ENCODE data around the gene MICALL1.

The MICALL1 gene

GRCh38 chr22:37892566-37893335 lies 13.3 kb upstream of the MICALL1 start:
- H3K4me3 ChIP-seq (replicated peaks; ENCODE audit: insufficient read depth, low read length) = no peak overlapping the region
- no peaks in the 10 kb centered on the region for H3K27me3 ChIP-seq (ENCODE audit: insufficient read depth, poor library complexity, severe bottlenecking)
- no peak for DNase-seq (ENCODE audit: low read depth in 1 of 2, low spot score in 1 of 2)
- no peak overlapping the region for H3K27ac ChIP-seq (replicated peaks)
- TF ChIP-seq SPI1 (IDR thresholded peaks at IDR 0.05; ENCODE audit: borderline replicate concordance, low read depth) (no peak), CTCF (IDR thresholded peaks at IDR 0.05; ENCODE audit: insufficient read depth, low read length) (no peak), GABPA (IDR thresholded peaks at IDR 0.05; ENCODE audit: low read depth) (no peak), POLR2AphosphoS5 (IDR thresholded peaks at IDR 0.05; ENCODE audit: low read depth) (no peak)

- Histone ChIP-seq H3K4me3 (replicated peaks; ENCODE audit: insufficient read depth, low read length) (no peak overlapping the region), H3K27ac (replicated peaks) (no peak overlapping the region), H3K27me3 (ENCODE audit: insufficient read depth, poor library complexity, severe bottlenecking) (no peaks in the 10 kb centered on the region)
- TF ChIP-seq CTCF (IDR thresholded peaks at IDR 0.05; ENCODE audit: insufficient read depth, low read length) = no peak
- TF ChIP-seq POLR2AphosphoS5 (IDR thresholded peaks at IDR 0.05; ENCODE audit: low read depth) = 0 out of 2 replicates have a peak, but pooled peaks have one; percentile 20
- no peak for TF ChIP-seq REST (IDR thresholded peaks at IDR 0.05; ENCODE audit: insufficient replicate concordance, low read depth)
- TF ChIP-seq GABPA (IDR thresholded peaks at IDR 0.05; ENCODE audit: low read depth) = no peak
- no peak for TF ChIP-seq SPI1 (IDR thresholded peaks at IDR 0.05; ENCODE audit: borderline replicate concordance, low read depth)
- no peak for DNase-seq (ENCODE audit: low read depth in 1 of 2, low spot score in 1 of 2)
Observed at GRCh38 chr22:37893583-37893983, 12.5 kb upstream of the MICALL1 start.

GRCh38 chr22:37894939-37895670 lies 11.0 kb upstream of the MICALL1 start:
- DNase-seq (ENCODE audit: low read depth in 1 of 2, low spot score in 1 of 2) = no peak
- no peak overlapping the region for H3K4me3 ChIP-seq (replicated peaks; ENCODE audit: insufficient read depth, low read length)
- H3K27ac ChIP-seq (replicated peaks) = no peak overlapping the region
- TF ChIP-seq REST (IDR thresholded peaks at IDR 0.05; ENCODE audit: insufficient replicate concordance, low read depth) (no peak), POLR2AphosphoS5 (IDR thresholded peaks at IDR 0.05; ENCODE audit: low read depth) (no peak), SPI1 (IDR thresholded peaks at IDR 0.05; ENCODE audit: borderline replicate concordance, low read depth) (no peak), CTCF (IDR thresholded peaks at IDR 0.05; ENCODE audit: insufficient read depth, low read length) (no peak), GABPA (IDR thresholded peaks at IDR 0.05; ENCODE audit: low read depth) (no peak)
- H3K27me3 ChIP-seq (ENCODE audit: insufficient read depth, poor library complexity, severe bottlenecking) = no peaks in the 10 kb centered on the region

All from HL-60 (cell line).